ENCODE data around the gene TMPRSS3.
"Not testable (repeated sequence)": the region's sequence is repeated elsewhere in the genome, so short reads cannot be mapped to it uniquely, and the experiment has no call there.

DNA sequence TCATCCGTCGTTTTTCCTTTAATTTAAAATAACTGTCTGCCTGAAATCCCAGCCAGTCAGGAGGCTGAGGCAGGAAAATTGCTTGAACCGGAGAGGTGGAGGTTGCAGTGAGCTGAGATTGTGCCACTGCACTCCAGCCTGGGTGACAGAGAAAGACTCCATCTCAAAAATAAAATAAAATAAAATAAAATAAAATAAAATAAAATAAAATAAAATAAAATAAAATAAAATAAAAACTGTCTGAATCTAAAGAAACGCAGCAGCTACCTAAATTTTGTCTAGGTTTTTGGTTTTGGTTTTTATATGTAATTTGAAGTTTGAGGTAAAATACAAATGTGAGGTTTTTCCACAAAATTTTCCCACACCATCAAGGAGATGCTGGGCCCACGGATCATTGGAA is 12.9 kb upstream of the TMPRSS3 start:
- TF ChIP-seq, protein P1, sequence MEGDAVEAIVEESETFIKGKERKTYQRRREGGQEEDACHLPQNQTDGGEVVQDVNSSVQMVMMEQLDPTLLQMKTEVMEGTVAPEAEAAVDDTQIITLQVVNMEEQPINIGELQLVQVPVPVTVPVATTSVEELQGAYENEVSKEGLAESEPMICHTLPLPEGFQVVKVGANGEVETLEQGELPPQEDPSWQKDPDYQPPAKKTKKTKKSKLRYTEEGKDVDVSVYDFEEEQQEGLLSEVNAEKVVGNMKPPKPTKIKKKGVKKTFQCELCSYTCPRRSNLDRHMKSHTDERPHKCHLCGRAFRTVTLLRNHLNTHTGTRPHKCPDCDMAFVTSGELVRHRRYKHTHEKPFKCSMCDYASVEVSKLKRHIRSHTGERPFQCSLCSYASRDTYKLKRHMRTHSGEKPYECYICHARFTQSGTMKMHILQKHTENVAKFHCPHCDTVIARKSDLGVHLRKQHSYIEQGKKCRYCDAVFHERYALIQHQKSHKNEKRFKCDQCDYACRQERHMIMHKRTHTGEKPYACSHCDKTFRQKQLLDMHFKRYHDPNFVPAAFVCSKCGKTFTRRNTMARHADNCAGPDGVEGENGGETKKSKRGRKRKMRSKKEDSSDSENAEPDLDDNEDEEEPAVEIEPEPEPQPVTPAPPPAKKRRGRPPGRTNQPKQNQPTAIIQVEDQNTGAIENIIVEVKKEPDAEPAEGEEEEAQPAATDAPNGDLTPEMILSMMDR (IDR thresholded peaks at IDR 0.05) = not testable (repeated sequence)
- not testable (repeated sequence) for TF ChIP-seq ZFX (IDR thresholded peaks at IDR 0.05; ENCODE audit: borderline replicate concordance)

Measured in 22Rv1 (cell line).